Parathyroid adenoma (tissue), 2 donors: ENCODE measurements around the gene SCYL2.

ENCODE experiments used
- H2AFZ ChIP-seq: fragments of 300-600 bp; sonication (generic); one replicate; pipeline ENCODE4 v1.7.0; 2017; ENCODE audit warnings: antibody characterized with exemption, mild to moderate bottlenecking
- H3K27ac ChIP-seq: fragments of 300-600 bp; sonication (generic); one replicate; pipeline ENCODE4 v1.7.0; 2017
- H3K27me3 ChIP-seq: fragments of 300-600 bp; sonication (generic); one replicate; pipeline ENCODE4 v1.7.0; 2017; ENCODE audit warnings: low read length; ENCODE audit not compliant: control insufficient read depth, insufficient read depth
- H3K36me3 ChIP-seq: fragments of 300-600 bp; sonication (generic); one replicate; pipeline ENCODE4 v1.7.0; 2017; ENCODE audit warnings: low read length; ENCODE audit not compliant: control insufficient read depth, insufficient read depth
- H3K4me1 ChIP-seq: fragments of 300-600 bp; sonication (generic); one replicate; pipeline ENCODE4 v1.7.0; 2017; ENCODE audit warnings: control low read depth
- H3K4me2 ChIP-seq: fragments of 300-600 bp; sonication (generic); one replicate; pipeline ENCODE4 v1.7.0; 2017; ENCODE audit warnings: low read length
- H3K4me3 ChIP-seq: fragments of 300-600 bp; sonication (generic); one replicate; pipeline ENCODE4 v1.7.0; 2017; ENCODE audit warnings: low read depth, low read length
- H3K79me2 ChIP-seq: fragments of 300-600 bp; sonication (generic); one replicate; pipeline ENCODE4 v1.7.0; 2017; ENCODE audit warnings: control low read depth
- H3K9ac ChIP-seq: fragments of 300-600 bp; sonication (generic); one replicate; pipeline ENCODE4 v1.7.0; 2017; ENCODE audit warnings: mild to moderate bottlenecking
- H3K9me3 ChIP-seq: fragments of 300-600 bp; sonication (generic); one replicate; pipeline ENCODE4 v1.7.0; 2017; ENCODE audit warnings: low read length; ENCODE audit not compliant: control insufficient read depth
- TF ChIP-seq, protein P1 (sequence below): fragments of 300-600 bp; sonication (generic); IDR thresholded peaks from one replicate; pipeline ENCODE4 v1.7.0; 2017; ENCODE audit warnings: antibody characterized with exemption, mild to moderate bottlenecking
- donor health status: primary hyperparathyroidism.

The SCYL2 gene

DNA sequence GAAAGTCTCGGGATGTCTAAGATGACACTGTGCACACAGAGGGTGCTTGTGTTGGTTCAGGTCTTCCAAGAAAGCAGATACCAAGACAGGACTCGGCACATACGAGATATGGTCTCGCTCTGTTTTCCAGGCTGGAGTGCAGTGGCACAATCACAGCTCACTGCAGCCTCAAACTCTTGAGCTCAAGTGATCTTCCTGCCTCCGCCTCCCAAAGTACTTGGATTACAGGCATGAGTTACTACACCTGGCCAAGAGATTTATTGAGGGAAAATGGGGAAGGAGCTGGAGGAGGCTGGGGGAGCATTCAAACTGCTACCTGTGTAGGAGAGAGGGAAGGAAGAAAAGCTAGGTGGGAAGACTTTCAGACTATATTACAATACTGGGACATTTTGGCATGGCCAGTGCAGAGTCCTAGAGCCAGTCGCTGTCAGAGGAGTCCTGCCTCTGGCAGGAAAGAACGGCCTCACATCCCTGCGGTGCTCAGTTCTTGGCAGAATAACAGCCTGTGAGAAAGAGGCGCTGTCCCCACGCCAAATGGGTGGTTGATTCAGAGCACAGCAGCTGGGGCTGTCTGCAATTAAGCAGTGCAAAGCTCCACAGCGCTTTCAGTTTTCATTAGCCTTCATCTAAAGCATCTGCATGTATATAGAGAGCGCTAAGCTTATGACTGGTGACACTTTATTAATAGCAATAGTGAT is 108.2 kb downstream of the SCYL2 start:
- H3K36me3 ChIP-seq, result no peaks in the 10 kb centered on the region
- H2AFZ ChIP-seq, result no peak overlapping the region
- TF ChIP-seq, protein P1, sequence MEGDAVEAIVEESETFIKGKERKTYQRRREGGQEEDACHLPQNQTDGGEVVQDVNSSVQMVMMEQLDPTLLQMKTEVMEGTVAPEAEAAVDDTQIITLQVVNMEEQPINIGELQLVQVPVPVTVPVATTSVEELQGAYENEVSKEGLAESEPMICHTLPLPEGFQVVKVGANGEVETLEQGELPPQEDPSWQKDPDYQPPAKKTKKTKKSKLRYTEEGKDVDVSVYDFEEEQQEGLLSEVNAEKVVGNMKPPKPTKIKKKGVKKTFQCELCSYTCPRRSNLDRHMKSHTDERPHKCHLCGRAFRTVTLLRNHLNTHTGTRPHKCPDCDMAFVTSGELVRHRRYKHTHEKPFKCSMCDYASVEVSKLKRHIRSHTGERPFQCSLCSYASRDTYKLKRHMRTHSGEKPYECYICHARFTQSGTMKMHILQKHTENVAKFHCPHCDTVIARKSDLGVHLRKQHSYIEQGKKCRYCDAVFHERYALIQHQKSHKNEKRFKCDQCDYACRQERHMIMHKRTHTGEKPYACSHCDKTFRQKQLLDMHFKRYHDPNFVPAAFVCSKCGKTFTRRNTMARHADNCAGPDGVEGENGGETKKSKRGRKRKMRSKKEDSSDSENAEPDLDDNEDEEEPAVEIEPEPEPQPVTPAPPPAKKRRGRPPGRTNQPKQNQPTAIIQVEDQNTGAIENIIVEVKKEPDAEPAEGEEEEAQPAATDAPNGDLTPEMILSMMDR, result no peak
- H3K9ac ChIP-seq, result no peak overlapping the region
- no peak overlapping the region for H3K4me3 ChIP-seq
- no peak overlapping the region for H3K4me2 ChIP-seq
- no peaks in the 10 kb centered on the region for H3K27me3 ChIP-seq
- no peaks in the 10 kb centered on the region for H3K4me1 ChIP-seq
- H3K27ac ChIP-seq, result no peak overlapping the region
- no peaks in the 10 kb centered on the region for H3K79me2 ChIP-seq
- no peaks in the 10 kb centered on the region for H3K9me3 ChIP-seq

DNA sequence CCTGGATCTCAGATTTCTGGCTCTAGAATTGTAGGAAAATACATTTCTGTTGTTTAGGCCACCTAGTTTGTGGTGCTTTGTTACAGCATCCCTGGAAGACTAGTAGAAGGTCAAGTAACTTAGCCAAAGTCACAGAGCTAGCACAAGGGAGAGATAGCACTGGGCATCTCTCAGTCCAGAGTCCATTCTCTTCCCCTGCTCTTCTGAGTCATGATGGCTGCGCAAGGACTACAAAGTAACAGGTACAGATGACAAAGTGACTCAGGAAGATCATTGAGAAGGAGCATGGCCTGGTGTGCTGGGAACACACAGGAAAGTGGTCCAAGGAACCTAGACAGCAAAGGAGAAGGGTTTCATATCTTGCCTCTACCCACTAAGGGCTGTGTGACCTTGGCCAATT is 109.2 kb downstream of the SCYL2 start:
- no peak overlapping the region for H3K9ac ChIP-seq
- H3K4me3 ChIP-seq, result no peak overlapping the region
- H3K4me2 ChIP-seq, result no peak overlapping the region
- H3K79me2 ChIP-seq, result no peaks in the 10 kb centered on the region
- no peaks in the 10 kb centered on the region for H3K36me3 ChIP-seq
- no peaks in the 10 kb centered on the region for H3K4me1 ChIP-seq
- H2AFZ ChIP-seq, result no peak overlapping the region
- no peak overlapping the region for H3K27ac ChIP-seq
- no peaks in the 10 kb centered on the region for H3K9me3 ChIP-seq
- no peaks in the 10 kb centered on the region for H3K27me3 ChIP-seq
- TF ChIP-seq, protein P1, result no peak

DNA sequence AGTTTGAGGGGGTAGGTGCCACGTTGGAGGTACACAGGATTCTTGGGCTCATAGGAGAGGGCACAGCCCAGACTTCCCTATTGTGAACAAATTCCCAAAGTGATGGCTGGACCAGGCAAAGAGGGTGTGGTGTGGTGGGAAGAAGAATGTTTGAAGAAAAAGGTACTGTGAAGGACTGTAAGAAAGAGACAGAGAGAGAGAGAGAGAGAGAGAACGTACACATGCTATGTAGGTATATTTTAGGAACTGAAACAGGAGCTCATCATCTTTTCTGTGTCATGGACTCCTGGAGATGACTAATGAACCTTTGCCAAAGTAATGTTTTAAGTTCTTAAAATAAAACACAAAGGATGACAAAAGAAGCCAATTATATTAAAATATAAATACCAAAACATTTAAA is 114.4 kb downstream of the SCYL2 start:
- no peaks in the 10 kb centered on the region for H3K36me3 ChIP-seq
- no peak overlapping the region for H3K4me3 ChIP-seq
- H2AFZ ChIP-seq, result no peak overlapping the region
- H3K27me3 ChIP-seq, result no peaks in the 10 kb centered on the region
- H3K4me1 ChIP-seq, result no peaks in the 10 kb centered on the region
- TF ChIP-seq, protein P1, result no peak
- no peak overlapping the region for H3K9ac ChIP-seq
- no peaks in the 10 kb centered on the region for H3K9me3 ChIP-seq
- no peaks in the 10 kb centered on the region for H3K79me2 ChIP-seq
- no peak overlapping the region for H3K4me2 ChIP-seq
- no peak overlapping the region for H3K27ac ChIP-seq

DNA sequence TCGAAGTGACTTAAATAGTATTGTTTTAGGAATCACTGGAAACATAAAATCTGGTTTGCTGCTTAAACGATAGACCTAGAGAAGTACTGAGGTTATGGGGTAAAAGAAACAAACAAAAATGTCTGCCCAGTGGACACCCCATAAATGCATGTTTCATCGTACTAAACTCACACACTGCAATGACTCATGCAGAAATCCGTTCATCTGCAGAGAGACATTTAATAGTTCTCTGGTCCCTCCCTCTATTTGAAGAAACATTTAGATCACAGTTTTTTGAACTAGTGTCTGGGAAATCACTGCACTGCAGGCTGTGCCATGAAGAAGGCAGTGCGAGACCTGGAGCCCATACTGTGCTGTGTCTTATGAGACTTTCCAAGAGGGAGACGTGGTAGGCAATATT is 115.4 kb downstream of the SCYL2 start:
- no peaks in the 10 kb centered on the region for H3K36me3 ChIP-seq
- no peaks in the 10 kb centered on the region for H3K4me1 ChIP-seq
- H2AFZ ChIP-seq, result no peak overlapping the region
- H3K4me2 ChIP-seq, result no peak overlapping the region
- no peaks in the 10 kb centered on the region for H3K27me3 ChIP-seq
- TF ChIP-seq, protein P1, result no peak
- H3K79me2 ChIP-seq, result no peaks in the 10 kb centered on the region
- no peaks in the 10 kb centered on the region for H3K9me3 ChIP-seq
- no peak overlapping the region for H3K4me3 ChIP-seq
- H3K9ac ChIP-seq, result no peak overlapping the region
- H3K27ac ChIP-seq, result no peak overlapping the region
